Stimulated activated CD4-positive, alpha-beta T cell treated with anti-CD3 and anti-CD28 coated beads, Interleukin-2, amount 100 ng/mL, for 24 hours (primary cell): ENCODE measurements around the gene DNAJC7.
"Not testable (repeated sequence)": the region's sequence is repeated elsewhere in the genome, so short reads cannot be mapped to it uniquely, and the experiment has no call there.

Source experiments
- DNase-seq, 2 donors: peaks; one replicate each; pipeline ENCODE4 v3.0.0-alpha.2; 2020

Gene DNAJC7

DNA sequence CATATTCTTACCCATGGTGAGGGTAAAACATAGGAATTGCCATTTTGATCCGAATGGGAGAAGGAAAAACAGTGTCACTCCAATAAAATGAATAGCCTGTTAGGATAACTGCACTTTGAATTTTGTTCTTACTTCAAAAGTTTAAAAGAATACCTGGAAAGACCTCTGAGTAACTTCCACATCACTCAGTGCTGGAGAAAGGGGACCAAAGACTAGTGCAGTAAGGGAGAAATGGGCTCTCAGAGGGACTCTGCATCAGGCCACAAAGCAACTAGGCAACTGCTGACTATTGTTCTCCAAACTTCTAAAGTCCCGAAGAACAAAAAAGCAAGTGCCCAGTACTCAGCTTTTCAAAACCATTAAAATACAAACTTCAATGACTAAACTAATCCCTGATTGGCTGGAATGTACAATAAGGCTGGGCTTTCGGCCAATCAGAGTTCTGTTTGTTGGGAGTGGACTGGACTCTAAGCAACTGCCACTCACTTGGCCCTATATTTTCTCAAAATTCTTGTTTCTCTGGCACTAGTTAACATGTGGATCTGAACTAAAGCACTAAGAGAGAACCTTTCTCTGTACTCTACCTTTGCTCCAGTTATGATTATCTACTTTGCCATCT, 6.2 kb downstream of the DNAJC7 start:
- no peak for DNase-seq

DNA sequence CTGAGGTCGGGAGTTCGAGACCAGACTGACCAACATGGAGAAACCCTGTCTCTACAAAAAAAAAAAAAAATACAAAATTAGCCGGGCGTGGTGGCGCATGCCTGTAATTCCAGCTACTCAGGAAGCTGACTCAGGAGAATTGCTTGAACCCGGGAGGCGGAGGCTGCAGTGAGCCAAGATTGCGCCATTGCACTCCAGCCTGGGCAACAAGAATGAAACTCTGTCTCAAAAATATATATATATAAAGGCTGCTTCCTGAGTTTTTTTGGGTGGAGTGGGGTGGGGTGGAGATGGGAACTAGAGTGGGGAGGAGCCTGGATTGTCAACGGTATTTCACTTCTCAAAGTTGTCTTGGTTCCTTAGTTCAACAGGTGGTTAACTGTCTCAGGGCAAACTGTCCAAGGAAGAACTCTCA, 7.0 kb downstream of the DNAJC7 start:
- not testable (repeated sequence) for DNase-seq

DNA sequence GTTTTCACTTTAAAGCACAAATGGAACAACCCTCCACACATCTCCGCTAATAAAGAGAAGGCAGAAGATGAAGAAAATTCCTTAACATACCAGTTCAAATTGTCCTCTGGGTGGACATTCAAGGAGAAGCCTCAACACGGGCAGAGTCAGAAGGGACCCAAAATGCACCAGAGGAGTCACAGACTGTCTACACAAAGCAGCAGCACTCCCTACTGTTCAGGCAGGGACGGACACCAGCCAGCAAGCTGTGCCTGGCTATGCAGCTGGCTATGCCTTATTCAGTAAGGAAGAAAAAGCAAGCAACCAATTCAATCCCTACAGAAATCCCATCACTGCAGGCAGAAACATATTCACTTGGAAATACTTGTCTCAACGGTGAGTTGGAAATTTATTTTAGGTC, 8.1 kb downstream of the DNAJC7 start:
- DNase-seq = no peak

- no peak for DNase-seq
These were observed 12.1 kb downstream of the DNAJC7 start for GRCh38 chr17:42005166-42005565.

DNA sequence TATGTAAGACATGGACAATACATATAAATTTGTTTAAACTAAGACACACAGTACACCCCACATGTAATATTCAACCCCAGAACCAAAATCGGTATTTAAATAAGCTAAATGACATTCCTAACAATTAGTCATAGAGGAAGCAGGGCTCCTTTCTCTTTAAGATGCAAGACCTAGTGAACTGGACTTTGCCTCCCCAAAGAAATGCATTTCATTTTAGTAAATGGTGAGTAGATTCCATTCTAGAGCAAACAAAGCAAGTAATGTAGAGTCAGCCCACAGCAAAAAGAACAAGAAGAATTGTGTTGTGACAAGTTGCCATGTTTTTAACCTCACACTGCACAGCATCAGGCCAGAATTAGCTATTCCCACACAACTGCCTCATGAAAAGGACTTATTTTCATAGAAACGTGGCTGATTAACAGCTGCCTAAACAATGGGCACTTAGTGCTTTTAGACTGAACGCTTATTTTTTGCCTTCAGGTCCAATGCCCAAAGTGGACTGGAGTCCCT, 14.4 kb downstream of the DNAJC7 start:
- DNase-seq = no peak

DNA sequence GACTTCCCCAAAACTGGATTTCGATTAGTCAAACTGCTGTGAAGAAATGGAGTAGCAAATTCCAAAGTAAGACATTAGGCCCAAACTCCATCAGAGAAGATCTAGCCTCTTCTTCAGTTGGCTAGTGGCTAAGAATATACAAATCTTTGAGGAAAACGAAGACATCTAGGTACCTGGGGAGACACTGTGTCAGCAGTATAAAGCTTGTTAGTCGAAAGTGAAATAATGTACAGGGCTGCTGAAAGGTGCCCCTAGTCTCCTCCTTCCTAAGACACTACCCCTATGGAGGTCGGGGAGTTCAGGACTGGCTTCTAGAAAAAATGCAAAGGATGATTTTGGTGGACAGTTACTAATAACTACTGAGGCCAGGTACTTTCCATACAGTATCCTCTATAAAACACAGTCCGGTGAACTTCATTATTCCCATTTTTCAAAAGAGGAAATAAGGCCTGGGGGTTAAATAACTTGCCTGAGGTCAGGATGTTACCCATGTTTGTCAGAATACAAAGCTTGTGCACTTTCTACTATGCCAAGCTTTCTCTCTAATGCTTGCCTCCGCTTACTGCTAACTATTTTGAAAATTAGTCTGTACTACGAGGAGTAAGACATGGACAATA, 15.0 kb downstream of the DNAJC7 start:
- DNase-seq = no peak

- no peak for DNase-seq
These were observed 15.5 kb downstream of the DNAJC7 start for GRCh38 chr17:42001729-42002128.

- no peak for DNase-seq
These were observed 16.7 kb downstream of the DNAJC7 start for GRCh38 chr17:42000413-42001133.

GRCh38 chr17:41998497-41998896, 18.7 kb downstream of the DNAJC7 start:
- DNase-seq = no peak

GRCh38 chr17:41996855-41997164, 20.4 kb downstream of the DNAJC7 start:
- DNase-seq = no peak

GRCh38 chr17:41992576-41992975, 24.7 kb downstream of the DNAJC7 start:
- DNase-seq = no peak

DNA sequence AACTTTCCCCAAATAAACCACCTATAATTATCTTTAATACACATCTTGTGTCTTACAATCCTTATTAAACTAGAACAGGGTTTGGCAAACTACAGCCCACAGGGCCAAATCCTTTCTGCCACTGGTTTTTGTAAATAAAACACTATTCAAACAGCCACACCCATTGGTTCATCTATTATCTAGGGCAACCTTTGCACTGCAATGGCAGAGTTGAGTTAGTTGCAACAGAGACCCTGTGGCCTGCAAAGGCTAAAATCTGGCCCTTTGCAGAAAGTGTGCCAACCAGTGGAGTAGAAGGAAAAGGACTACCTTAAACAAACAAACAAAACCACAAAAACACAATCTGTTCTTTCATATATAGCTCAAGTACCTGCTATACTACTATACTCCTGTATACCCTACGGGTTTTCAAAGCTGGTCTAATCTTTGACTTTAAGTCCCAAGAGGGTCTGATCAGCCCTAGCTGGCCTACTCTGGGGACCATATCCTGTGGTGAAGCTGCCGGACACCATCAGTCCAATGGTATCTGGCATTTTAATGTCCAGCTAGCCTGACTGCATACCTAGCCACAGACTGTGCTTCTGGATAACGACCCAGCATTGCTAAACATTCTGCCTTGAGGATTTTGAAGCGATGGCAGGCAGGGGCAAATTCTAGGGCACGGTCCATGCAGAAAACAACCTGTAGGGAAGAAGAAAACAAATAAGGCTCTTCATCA, 27.4 kb downstream of the DNAJC7 start:
- DNase-seq = no peak

DNA sequence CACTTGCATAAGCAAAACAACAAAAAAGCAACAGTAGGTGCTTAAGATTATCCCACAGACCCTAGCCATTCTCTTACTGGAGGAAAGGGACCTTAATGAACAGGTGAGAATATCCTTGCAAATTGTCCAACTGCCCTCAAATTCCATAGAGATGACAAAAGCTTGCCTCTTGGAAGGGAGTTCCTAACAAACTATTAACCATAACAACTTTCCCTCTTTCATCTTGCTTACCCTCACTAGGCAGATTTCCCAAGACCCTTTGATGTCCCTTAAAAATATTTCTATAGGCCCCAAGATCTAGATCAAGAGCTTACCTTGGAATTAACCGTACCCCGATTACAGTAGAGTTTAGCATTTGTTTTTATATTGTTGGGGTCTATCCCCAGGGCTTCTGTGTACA, 28.8 kb downstream of the DNAJC7 start:
- no peak for DNase-seq

- DNase-seq = no peak
These were observed 29.6 kb downstream of the DNAJC7 start for GRCh38 chr17:41987642-41988041.

- no peak for DNase-seq
These were observed 30.6 kb downstream of the DNAJC7 start for GRCh38 chr17:41986634-41987033.

GRCh38 chr17:41985919-41986318, 31.3 kb downstream of the DNAJC7 start:
- DNase-seq = no peak

GRCh38 chr17:41984454-41984853, 32.8 kb downstream of the DNAJC7 start:
- DNase-seq = no peak

DNA sequence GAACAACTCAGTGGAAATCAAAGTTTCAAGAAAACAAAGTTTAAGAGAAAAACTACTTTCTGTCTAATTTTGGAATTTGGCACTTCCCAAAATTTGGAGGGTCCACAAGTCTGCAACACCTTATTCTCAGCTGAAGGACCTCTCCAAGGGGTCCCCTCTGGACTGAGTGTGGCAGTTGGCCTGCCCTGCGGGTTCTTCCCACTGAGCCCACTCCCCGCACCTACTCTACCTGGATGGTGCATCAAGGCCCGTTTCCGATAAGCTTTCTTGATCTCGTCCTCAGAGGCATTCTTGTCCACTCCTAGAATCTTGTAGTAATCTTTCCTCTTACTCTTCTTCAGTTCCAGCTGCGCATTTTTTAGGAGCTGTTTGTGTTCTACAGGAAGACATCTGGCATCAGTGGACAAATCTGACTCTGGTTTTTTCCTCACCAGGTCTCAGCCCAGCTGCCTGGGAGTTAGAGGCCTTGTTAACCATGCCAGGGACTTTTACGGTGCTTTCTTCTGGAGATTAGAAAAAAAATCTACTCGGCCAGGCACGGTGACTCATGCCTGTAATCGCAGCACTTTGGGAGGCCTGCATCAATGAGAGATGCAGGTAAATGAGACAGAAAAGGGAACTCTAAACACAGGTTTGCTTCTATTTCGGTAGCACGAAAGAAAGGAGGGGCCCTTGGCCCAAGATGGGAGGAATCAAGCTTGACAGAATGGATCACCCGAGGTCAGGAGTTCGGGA, 35.0 kb downstream of the DNAJC7 start:
- DNase-seq = no peak

DNA sequence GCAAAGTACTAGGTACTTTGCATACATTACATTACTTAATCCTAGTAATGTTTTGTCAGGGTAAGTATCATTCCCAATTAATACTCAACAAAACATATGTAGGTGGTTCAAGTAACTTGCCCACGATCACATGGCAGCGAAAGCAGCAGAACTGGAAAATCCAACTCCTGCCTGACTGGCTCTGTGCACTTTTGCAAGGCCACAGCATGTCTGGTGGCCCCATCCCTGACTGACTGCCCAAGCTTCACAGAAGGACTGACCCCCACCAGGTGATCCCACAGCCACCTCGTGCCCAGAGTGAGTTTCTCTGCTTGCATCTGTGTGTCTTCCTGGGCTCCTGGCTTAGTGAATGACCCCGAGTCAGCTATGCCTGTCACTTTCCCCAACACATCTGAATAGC, 39.2 kb downstream of the DNAJC7 start:
- no peak for DNase-seq

GRCh38 chr17:41976142-41976768, 41.0 kb downstream of the DNAJC7 start:
- no peak for DNase-seq

DNA sequence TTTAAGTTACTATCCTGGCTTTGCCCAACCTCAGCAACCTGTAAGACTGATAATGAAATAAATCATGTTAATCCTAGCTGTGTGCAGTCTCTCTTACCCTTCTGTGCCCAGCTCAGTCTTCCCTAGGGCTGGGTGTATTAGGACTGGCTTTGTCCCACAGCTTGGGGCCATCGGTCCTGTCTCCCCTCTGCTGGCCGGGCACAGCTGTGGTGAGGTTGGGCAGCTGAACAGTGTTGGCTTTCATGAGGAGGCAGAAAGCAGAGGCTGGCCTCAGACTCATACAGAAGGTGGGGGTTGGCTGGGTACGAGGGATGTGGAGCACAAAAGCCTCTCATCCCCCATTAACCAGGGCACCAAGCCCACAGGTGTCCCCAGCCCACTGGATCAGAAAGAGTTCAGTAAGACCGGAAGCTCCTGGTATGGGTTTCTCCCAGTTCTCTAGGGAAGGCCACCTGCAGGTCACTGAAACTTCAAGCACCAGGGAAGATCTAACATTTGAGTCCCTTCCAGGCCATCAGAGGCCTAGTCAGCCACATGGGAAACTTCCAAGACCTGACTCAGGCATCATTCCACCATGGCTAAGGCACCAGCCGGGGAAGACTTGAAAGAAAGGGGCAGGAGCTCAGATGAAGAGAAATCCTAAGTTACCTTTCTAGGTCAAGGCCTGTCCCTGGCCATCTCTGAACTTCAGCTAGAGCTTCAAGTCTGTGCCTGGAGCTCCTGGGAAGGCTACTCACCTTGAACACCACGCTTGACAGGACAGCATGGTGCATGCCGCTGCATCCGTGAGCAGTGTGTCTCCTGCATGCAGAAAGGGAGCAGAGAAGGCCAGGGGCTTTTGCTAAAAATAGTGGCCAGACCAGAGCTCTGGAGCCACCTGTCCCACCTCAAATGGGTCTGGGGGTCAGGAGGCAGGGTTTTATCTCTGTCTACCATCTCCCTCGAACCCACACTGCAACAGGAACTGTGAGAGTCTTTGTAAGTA, 41.8 kb downstream of the DNAJC7 start:
- no peak for DNase-seq
